HG02852 (cell line): ENCODE measurements around the gene GPR85.
"Not testable (repeated sequence)": the region's sequence is repeated elsewhere in the genome, so short reads cannot be mapped to it uniquely, and the experiment has no call there.

Experiments
- ATAC-seq: cut with Tn5 transposase; IDR thresholded peaks from one replicate; pipeline ENCODE4 v1.9.1; 2021; ENCODE audit warnings: mild to moderate bottlenecking, moderate library complexity; ENCODE audit not compliant: unreplicated experiment

The GPR85 gene

GRCh38 chr7:113086431-113086888 lies at the start of gene GPR85:
Gene GPR85 (minus strand): TSS chr7:113086827. CDS start chr7:113084721, 2,106 bp downstream.
- peak; percentile 71 for ATAC-seq

DNA sequence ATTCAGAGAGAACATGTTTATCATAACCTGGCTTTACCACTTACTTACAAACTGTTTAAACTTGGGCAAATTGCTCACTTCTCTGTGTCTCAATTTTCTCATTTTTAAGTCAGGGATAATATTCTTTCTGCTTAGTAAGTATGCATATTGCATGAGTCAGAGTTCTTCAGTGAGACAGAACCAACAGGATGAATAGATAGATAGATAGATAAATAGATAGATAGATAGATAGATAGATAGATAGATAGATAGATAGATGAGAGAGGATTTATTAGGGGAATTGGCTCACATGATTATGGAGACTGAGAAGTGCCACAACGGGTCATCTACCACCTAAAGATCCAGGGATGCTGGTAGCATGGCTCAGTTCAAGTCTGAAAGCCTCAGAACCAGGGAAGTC lies 47.4 kb upstream of the GPR85 start:
- no peak for ATAC-seq

GRCh38 chr7:113131367-113131766 lies 44.7 kb upstream of the GPR85 start:
- ATAC-seq, result no peak

- ATAC-seq, result no peak
Observed at GRCh38 chr7:113128031-113128430, 41.4 kb upstream of the GPR85 start.

DNA sequence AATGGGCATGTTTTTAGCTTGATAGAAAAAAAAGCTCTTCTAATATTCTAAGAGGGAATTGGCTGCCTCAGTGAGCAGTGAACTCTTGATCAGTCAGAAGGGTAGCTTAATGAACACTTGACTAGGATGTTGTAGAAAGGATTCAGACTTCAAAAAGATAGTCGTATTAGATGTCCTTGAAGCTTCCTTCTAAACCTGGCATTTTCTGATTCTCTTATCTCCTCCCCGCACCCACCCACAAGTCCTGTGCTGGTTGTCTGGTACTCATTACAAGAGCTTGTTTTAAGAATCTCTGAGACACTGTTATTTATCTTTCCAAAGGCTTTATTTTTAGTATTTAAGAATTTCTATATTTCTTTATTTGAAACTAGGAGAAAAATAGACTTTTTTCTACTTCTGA lies 39.1 kb upstream of the GPR85 start:
- no peak for ATAC-seq

DNA sequence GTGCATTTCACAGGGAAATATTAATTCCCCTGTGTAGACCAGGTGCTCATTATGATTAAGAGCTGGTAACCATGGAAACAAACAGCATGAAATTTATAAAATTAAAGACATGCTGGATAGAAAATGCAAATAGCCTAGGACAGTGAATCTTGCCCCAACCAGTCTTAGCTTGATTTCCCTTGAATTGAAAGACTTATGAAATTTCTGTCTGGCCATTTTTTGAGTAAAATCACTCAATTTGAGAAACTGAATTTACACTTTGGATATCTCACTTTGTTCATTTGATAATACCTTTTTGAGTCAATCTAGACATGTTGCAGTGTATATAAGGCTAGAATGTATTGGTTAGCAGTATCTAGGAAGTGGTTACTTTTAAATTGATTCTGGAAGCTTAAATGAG lies 36.1 kb upstream of the GPR85 start:
- ATAC-seq, result no peak

- ATAC-seq, result no peak
Observed at GRCh38 chr7:113120647-113121046, 34.0 kb upstream of the GPR85 start.

DNA sequence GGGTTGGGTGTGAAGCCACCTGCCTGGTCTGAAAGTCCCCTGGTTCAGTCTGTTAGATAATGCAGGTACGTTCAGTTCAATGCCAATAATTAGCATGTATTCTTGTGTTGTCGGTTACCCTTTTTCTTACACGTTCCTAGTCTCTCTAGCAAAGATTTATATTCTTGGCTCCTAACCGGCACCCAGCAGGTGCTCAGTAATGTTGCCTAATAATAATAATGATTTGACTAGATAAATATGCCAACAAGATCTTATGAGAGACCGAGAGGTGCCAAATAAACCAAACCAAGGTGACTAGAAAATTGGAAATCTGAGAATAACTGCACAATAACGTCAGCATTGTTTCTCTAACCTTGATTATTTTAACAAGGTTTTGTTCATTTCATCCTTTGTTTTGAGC lies 32.8 kb upstream of the GPR85 start:
- no peak for ATAC-seq

- ATAC-seq, result peak; percentile 99
Observed at GRCh38 chr7:113118074-113118959, 31.7 kb upstream of the GPR85 start, which contains the start of gene SMIM30. Gene SMIM30 (minus strand): TSS chr7:113118554. CDS start chr7:113117578, 976 bp downstream.

GRCh38 chr7:113117374-113117774 lies 30.7 kb upstream of the GPR85 start:
- not testable (repeated sequence) for ATAC-seq

DNA sequence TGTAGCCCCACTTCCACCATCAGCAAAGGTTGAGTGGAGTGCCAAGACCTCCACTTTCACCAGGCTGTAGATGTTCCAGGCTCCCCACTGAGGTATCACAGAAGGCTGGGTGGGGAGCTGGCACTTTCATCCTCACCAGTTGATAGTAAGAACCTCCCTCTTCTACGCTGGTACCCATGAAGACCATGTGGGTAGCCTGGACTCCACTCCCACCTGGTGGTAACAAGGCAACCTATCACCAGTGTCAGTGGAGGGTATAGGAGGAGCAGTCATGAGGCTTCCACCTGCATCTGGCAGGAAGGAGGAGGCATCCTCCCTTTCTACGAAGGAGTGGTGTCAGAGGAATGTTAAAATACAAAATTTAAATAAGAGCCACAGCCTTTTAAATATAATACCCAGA lies 27.3 kb upstream of the GPR85 start:
- ATAC-seq, result no peak

- ATAC-seq, result no peak
Observed at GRCh38 chr7:113109718-113110117, 23.1 kb upstream of the GPR85 start.

GRCh38 chr7:113100121-113100603 lies 13.5 kb upstream of the GPR85 start:
- ATAC-seq, result no peak

GRCh38 chr7:113099284-113099919 lies 12.8 kb upstream of the GPR85 start:
- no peak for ATAC-seq

GRCh38 chr7:113094517-113095249 lies 8.1 kb upstream of the GPR85 start:
- ATAC-seq, result no peak

DNA sequence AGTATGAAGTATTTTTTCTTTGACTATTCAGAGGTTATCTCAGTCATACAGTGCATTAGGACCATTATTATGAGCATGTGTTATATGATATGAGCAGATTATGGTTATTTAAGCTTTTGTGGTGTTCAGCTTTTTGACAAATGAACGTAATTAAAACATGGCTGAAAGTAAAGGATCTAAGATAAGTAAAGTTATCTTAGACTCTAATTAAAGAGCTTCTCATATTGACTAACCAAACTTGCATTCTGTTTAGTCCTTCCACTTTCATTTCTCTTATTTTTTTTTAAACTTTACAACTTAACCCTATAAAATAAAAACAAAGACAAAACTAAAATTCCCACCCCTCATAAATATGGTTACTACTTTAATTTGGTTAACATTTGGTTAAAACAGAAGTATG lies 6.9 kb upstream of the GPR85 start:
- no peak for ATAC-seq

DNA sequence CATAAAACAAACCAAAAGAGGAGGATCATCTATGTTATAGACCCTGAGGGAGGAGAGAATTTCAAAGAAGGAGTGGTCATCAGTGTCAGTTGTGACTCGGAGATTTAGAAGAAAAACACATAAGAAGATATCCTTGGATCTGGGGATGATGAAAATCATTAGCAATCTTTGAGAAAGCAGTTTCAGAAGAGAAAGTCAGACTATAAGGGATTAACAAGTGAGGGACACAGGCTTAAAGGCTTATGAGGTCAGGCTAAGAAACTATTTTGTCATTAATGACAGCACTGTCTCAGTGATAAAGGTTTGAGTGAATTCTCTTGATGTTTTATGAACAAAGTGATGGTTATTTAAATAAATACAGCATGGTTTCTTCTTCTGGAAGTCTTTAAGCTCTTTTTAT lies 6.1 kb upstream of the GPR85 start:
- ATAC-seq, result no peak

DNA sequence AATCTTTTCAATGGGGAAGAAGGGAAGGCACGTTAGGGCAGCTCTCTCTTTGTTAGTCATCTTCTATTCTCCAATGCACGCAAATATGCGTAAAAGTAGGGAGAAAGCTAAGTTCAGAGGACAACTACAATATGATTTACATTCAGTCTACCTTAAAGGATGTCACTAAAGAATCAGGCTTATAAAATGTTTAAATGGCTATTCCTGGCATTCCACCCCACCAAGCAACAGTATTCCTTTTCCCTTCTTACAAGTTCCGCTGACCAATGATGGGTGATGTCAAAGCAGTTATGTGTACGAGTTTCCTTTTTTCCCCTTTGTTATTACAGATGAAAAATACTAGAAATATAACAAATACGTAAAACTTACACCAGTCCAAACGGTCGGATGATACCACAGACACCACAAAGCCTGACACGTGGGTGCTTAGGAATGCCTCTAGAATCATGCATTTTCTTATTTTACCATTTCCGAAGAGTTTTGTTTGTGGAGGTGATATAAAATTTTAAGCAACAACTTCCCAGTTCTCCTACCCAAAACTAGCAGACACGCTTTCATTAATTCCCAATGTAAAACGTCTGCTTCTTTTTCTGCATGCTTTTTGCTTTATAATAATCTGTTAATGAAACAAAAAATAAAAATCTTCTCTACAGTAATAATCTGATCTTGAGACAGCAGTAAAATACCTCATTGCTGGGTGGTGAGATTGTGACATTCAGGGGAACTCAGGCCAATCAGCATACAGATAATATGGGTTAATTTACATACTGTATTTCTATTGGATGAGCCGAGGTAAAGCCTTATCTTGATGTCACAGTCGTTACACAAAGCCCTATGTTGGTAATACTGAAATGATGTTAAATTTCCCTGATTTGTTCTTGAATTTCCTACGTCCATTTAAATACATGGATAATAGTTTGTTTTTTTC lies 708 bp upstream of the GPR85 start:
- ATAC-seq, result no peak

GRCh38 chr7:113085781-113086390 lies 741 bp downstream of the GPR85 start:
- peak; percentile 12 for ATAC-seq
